Smooth muscle cell of the umbilical artery (primary cell): ENCODE data around the gene ADSS2. TPM values are rescaled to one million over a fixed set of nuclear protein-coding genes. Genes with fewer than 3 reads are reported as not detected.

Experiments
- total RNA-seq: library from RNA; depleted of rRNA; stranded (reverse); fragments of >200 nt; gene quantifications from 2 replicates; pipeline ENCODE4 v1.2.3, GENCODE V29; 2014

Gene ADSS2
- 35.6 and 44.8 TPM in 2 replicates for total RNA-seq

DNA sequence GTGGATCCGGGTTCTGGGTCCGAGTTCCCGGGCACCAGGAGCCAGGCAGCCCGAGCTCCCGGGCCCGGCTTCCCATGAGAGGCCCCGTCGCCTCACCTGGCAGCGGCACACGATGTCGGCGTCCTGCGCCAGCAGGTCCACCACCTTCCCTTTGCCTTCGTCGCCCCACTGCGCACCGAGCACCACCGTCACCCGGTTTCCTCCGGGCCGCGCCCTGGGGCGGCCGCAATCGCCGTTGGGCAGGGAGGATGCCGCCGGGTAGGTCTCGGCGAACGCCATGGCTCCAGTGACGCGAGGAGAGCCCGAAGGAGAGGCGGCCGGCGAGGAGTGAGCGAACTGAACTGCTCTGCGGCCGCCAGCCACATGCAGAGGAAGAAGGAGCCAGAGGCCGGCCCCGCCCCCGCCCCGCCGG is at the start of gene ADSS2:
TSS of gene ADSS2 (minus strand) at position 371 of the 412 bp plus-strand sequence. CDS start at position 279, 92 bp downstream.

DNA sequence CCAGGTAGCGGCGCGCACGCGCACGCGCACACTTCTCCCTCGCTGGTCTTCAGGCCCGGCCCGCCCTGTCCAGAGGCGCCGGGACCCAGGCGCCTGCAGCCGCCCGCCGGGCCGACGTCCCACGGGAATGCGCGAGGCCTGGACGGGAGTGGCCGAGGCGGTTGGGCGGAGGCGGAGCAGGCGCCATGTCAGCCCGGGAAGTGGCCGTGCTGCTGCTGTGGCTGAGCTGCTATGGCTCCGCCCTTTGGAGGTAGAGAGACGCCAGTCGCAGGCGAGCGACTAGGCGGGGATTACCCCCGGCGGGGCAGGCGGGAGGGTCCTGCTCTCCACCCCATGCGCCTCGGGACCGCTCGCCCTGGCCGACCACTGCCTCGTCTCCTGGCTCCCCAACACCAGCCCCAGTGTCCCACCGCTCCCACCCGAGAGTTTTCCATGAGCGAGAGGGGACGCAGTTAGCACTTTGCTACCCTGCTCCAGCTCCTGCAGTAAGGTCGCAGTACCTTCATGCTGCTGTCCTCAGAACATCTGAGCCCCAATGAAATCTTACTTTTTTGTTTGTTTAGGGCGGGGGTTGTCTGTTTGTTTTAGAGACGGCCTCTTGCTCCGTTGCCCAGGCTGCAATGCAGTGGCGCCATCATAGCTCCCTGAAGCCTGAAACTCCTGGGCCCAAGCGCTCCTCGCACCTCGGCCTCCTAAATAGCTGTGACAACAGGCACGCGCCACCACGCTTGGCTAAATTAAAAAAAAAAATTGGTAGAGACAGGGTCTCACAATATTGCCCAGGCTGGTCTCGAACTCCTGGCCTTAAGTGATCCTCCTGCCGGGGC is 9.7 kb upstream of the ADSS2 start, which contains the start of gene CATSPERE:
TSS of gene CATSPERE (plus strand) at position 29 of the 827 bp plus-strand sequence. CDS start at position 186, 157 bp downstream.

Other genes with a start within 250 kb of the ADSS2 start
- 0.30 and 0.51 TPM in 2 replicates for gene CATSPERE, start 9.4 kb upstream of the ADSS2 start, total RNA-seq
- gene DESI2, start 201.2 kb upstream of the ADSS2 start, total RNA-seq = 43.7 and 50.1 TPM in 2 replicates